Measurements from ENCODE around the gene DDX60.
"Not testable (repeated sequence)": the region's sequence is repeated elsewhere in the genome, so short reads cannot be mapped to it uniquely, and the experiment has no call there.

Gene DDX60

GRCh38 chr4:168247603-168248002 lies 70.9 kb downstream of the DDX60 start:
- no peak for DNase-seq (ENCODE audit: low spot score)
- H3K27ac ChIP-seq = no peak overlapping the region
- no peak for TF ChIP-seq CTCF (IDR thresholded peaks at IDR 0.05)
- no peak overlapping the region for H3K4me3 ChIP-seq

GRCh38 chr4:168241953-168242352 lies 76.6 kb downstream of the DDX60 start:
- no peak overlapping the region for H3K4me3 ChIP-seq
- no peak for DNase-seq (ENCODE audit: low spot score)
- TF ChIP-seq CTCF (IDR thresholded peaks at IDR 0.05) = no peak

DNA sequence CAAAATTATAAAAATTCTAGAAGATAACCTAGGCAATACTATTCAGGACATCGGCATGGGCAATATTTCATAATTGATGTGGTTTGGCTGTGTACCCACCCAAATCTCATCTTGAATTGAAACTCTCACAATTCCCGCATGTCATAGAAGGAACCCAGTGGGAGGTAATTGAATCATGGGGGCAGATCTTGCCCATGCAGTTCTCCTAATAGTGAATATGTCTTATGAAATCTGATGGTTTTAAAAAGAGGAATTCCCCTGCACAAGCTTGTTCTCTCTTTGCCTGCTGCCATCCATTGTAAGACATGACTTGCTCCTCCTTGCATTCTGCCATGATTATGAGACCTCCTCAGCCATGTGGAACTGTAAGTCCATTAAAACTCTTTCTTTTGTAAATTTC lies 77.7 kb downstream of the DDX60 start:
- no peak for TF ChIP-seq CTCF (IDR thresholded peaks at IDR 0.05)
- no peak overlapping the region for H3K27ac ChIP-seq
- no peak for DNase-seq (ENCODE audit: low spot score)

More at GRCh38 chr4:168241953-168242352, 76.6 kb downstream of the DDX60 start:
- no peak overlapping the region for H3K27ac ChIP-seq

GRCh38 chr4:168221301-168221700 lies 97.3 kb downstream of the DDX60 start:
- DNase-seq (ENCODE audit: low spot score) = no peak
- Histone ChIP-seq H3K4me3 (no peak overlapping the region), H3K27ac (no peak overlapping the region)
- TF ChIP-seq CTCF (IDR thresholded peaks at IDR 0.05) = no peak

More for the DNA sequence above, 77.7 kb downstream of the DDX60 start:
- no peak overlapping the region for H3K4me3 ChIP-seq

DNA sequence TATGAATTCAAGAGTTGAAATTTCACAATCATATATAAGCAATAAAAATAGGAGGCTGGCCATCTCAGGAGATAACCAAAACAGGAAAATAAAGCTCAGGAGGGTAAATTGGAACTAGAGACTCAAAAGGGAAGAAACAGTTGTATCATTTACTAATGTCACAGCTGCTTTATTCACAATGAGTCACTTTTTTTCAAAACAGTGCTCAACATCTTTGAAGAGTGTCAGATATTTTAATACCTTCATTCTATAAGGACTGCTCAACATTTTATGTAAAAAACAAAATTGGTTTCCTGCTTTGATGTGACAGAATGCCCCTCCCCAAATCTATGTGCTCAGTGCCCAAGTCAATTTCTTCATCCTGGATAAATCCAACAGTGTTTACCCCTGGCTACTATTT lies 97.7 kb downstream of the DDX60 start:
- no peak for TF ChIP-seq CTCF (IDR thresholded peaks at IDR 0.05)
- no peak overlapping the region for H3K27ac ChIP-seq
- H3K4me3 ChIP-seq = no peak overlapping the region
- no peak for DNase-seq (ENCODE audit: low spot score)

GRCh38 chr4:168218645-168219044 lies 99.9 kb downstream of the DDX60 start:
- Histone ChIP-seq H3K27ac (no peak overlapping the region), H3K4me3 (no peak overlapping the region)
- no peak for DNase-seq (ENCODE audit: low spot score)
- no peak for TF ChIP-seq CTCF (IDR thresholded peaks at IDR 0.05)

DNA sequence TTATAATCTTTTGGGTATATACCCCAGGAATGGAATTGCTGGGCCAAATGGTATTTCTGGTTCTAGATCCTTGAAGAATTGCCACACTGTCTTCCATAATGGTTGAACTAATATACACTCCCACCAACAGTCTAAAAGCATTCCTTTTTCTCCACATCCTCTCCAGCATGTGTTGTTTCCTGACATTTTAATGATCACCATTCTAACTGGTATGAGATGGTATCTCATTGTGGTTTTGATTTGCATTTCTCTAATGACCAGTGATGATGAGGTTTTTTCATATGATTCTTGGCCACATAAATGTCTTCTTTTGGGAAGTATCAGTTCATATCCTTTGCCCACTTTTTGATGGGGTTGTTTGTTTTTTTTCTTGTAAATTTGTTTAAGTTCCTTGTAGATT lies 105.0 kb downstream of the DDX60 start:
- not testable (repeated sequence) for H3K4me3 ChIP-seq; DNase-seq (ENCODE audit: low spot score); H3K27ac ChIP-seq

GRCh38 chr4:168212656-168213055 lies 105.9 kb downstream of the DDX60 start:
- no peak for TF ChIP-seq CTCF (IDR thresholded peaks at IDR 0.05)
- H3K4me3 ChIP-seq = no peak overlapping the region
- H3K27ac ChIP-seq = no peak overlapping the region
- DNase-seq (ENCODE audit: low spot score) = no peak
